HG03432 (cell line): ENCODE measurements around the gene ATXN1.

ENCODE experiments used
- ATAC-seq: cut with Tn5 transposase; IDR thresholded peaks from one replicate; pipeline ENCODE4 v1.9.1; 2021; ENCODE audit warnings: mild to moderate bottlenecking, moderate library complexity; ENCODE audit not compliant: unreplicated experiment

The ATXN1 gene

DNA sequence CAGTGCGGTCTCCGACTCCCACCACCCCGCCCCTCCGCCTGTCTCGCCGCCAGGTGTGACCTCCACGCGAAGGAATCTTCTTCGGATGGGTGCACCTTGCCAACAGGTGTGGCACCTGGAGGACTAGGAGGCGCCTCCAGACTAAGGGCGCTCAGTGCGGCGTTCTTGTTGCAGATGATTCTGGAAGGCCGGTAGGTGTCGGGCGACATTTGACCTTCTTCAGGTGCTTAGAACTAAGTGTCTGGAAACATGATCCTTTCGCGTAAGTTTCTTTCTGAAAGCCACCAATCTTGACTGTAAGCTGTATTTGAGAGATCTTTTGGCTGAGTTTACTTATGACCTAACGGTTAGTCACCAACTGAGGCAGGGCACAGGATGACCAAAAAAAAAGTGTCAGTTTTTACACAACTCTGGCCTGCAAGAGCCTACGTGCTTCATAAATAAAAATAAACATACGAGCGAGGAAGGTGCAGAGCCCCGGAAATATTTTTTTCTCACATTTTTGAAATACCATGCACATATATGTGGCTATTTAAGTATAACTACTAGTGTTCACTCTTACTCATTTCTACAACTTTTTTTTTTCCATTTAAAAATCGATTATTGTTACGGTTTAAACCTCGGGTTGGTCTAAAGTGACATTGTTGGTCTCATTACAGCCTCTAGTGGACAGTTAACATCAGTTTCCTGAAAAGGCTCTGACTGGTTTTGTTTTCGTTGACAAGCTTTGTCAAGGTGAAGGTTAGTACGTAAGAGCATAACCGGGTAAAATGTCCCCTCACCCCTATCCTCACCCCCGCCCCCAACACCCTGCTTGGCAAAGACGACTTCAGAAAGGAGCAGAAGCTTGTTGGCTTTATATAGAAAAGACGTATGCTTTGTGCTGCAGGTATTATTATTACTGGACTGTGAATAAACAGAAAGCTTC lies 1.6 kb upstream of the ATXN1 start:
- ATAC-seq = peak; percentile 30

DNA sequence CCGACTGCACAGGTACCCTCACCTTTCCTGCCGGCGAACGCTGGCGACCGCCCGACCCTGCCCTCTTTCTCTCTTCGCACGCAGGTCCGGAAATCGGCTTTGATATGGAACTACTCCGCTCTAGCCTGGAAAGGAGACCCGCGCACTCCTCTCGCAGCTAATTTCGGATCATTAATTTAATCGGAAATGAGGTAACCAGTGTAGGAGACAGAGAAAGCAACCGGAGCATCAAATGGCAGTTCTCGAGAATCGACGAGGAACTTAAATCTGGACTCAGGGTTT lies 949 bp upstream of the ATXN1 start:
- ATAC-seq = peak; percentile 2

DNA sequence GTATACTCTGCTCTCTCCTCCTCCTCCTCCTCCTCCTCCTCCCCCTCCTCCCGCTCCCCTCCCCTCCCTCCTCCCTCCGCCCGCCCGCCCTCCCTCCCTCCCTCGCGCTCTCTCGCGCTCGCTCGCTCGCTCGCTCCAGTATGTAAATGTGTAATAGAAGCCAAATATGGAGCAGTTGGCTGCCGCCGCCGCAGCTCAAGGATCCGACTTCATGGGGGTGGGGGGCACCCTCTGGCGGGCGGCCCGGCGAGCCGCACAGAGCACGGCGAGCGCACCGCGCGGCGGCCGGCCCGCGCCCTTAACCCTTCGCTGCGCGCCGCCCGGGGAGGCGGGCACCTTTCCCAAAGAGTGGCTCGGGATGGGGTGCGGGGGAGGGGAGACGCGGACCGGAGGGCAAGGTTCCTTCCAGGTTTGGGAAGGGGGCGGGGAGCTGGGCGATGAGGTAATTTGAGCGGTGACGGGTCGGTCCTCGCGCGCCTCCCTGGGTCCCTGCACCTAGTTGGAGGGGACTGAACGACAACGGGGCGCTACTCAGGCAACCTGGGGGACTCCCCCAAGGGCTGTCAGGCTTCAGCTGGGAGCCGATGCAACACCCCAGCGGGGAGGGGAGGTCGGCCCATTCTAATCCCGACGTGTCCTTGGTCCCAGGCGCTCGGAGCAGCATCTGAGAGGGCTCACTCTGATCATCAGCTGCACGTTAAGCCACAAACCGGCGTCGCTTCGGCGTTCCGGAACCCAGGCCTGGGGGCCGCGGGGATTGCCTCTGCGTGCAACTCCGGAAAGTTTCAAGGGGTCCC lies 409 bp upstream of the ATXN1 start:
- ATAC-seq = peak; percentile 55

DNA sequence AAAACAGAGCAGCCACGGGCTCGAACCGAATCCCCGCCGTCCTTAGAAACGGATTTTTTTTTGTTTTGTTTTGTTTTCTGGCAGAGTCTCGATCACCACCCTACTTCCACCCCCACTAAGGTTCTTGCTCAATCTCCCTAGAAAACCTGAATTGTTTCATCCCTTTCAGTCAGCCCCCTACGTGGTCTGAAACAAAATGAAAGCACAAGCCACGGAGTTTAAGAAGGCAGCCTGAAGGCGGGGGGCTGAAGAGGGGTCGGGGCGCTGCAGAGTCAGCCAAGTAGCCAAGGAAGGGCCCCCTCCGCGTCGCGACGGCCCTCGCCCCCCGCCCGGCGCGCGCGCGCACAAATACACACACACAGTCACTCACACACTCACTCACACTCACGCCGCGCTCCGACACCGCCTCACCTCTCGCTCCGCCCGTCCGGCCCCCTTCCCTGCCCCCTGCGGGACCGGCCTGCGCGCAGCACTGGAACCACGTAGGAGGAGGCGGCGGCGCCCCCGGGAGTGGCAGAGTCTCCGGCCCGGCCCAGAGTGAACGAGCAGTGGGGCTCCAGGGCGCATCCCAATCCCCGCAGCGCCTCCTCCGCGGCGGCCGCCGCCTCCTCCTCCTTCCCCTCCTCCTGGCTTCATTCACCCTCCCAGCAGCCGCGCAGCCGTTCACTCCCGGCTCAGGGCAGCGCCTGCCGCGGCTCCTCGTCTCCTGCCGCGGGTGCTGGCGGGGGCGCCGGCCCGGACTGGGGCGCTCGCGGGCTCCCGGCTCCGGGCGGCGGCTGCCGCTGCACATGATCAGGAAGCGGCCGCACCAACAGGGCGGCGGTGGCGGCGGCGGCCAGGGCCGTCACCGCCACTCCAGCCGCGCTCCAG lies 1.4 kb downstream of the ATXN1 start:
- peak; percentile 44 for ATAC-seq

DNA sequence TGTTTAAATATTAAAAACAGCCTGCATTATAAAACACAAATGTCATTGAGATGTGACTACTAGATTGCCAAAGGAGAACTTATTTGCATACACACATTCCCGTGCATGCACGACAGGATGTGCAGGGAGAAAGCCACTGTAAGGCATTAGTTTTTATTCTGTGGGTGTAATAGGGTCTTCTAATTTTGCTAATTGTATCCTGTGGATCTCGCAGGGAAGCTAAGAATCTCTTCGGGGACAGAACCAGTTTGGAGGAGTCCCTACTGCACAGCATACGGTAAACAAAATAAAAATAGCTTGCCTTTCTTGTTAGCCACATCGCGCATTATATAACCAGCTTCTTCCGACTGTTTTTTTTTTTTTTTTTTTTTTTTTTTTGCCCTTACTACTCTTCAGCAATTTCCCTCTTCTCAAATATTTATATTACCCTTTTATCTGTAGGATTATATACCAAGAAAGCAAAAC lies 2.0 kb downstream of the ATXN1 start:
- no peak for ATAC-seq

DNA sequence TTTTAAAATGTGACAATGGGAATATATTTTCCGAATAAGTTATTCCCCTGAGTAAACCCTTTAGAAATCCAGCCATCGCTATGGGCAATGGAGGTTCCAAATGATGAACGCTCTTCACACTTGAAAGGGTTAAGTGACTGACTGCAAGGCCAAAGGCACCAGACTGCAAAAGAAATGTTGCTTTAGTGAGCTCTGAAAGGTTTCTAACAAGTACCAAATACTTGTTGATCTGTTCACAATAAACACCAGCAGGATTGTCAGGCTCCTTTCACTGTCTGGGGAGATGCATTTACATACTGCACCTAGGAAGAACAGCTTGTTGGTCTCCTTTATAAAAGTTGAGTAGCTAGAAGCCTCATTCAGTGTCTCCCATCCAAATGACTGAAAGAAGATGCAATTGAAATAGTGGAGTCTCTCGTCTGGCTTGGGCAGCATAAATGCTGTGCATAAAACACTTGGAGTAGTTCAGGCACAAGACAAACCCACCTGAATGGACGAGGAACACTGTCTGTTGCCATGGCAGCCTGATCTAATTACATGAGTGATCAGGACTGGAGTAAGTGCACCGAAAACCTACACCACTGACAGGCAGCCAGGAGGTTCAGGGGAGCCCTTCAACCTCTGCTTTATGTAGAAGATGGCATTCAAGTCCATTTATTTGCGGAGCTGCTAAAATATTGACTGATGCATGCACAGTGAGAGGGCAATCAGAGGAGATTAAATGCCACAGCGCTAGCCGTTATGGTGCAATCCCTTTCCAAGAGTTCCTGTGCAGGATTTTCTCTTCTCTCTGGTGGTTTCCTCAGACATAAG lies 2.9 kb downstream of the ATXN1 start:
- no peak for ATAC-seq

DNA sequence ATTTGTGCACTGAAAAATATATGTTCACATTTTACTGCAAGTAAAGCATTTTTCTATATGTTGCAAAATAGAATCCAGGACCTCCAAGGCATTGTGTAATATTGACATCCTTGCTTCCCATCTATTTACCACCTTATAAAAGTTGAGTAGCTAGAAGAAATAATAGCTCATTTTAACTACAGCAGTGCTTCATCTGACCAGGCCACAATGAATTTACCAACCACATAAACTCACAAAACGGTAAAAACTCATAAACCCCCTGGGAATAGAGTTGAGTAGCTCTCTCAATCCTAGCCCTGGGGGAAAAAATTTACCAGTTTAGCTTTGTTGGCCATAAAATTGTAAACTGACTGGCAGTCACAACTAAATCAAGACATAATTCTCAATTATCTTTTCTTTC lies 3.9 kb downstream of the ATXN1 start:
- no peak for ATAC-seq

DNA sequence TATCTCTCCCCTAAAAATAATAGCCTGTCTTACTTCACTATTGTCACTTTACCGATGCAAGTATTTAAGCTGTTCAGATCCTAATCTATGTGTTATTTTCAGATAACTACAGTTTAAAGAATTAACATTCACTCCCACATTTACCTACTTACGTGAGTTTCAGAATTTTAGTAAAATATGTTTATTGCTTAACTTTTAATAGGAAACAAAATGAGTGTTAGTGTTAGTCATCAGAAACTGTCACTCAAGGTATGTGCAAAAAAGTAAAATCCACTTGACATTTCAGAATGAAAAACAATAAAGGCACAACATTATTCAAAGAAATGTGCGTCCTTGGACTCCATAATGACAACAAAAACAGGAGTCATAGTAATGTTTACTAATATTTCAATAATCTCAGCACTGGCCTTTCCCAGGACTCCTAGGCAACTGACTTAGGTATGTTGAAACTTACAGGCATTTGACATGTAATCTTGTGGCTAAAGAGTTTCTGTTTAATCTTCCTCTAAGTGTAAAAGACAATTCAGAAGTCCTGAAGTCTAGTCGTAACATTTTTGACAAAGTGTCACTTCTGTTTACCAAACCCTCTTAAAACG lies 4.5 kb downstream of the ATXN1 start:
- no peak for ATAC-seq

DNA sequence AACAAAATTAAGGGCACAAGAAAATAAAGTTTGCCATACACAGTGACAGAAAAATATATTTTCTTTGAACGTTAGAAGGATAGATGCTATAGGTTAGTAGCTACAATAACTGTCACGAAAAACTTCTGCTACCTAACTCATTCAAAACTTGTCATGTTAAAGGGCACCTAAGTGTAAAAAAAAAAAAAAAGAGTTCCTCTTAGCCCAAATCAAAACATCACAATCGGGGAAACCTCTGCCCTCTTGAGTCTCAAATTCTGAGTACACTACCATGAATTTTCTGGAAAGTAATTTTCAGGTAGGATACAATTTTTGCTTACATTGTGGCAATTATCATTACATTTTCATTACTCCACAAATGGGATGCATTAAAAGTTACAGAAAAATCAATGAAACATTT lies 5.7 kb downstream of the ATXN1 start:
- no peak for ATAC-seq

DNA sequence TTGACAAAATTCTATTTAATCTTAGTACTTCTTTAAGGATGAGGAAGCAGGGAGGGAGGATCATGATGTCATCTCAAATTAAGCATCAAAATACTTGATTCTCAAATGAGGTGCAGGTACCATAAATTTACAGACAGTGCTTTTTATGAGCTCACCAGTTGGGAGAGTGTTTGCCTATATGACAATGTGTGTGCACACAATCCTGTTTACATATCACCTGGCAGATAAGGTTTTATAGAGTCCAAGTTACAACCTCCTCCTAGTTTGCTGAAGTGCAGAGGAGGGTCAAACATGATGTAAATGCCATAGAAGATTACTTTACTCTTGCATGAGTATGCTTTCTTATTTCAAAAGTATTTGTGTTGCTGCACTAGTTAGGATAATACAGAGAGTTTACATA lies 6.4 kb downstream of the ATXN1 start:
- no peak for ATAC-seq

DNA sequence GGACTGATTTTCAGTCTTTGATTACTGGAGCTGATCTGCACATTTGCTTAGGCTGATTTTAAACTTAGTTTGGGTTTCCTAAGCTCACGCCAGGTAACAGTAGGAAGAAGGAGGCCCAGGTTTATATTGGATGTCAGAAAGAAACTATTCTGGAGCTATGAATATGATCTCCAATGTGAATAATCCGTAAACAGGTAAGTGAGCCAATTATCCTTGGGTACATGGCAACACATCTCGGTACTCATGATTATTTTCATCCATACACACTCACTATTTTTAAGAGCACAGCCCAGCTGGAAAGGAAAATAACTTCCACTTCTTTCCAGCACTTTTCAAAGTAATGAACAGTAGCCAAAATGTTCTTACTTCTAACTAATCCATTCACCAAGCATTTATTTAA lies 7.0 kb downstream of the ATXN1 start:
- no peak for ATAC-seq

DNA sequence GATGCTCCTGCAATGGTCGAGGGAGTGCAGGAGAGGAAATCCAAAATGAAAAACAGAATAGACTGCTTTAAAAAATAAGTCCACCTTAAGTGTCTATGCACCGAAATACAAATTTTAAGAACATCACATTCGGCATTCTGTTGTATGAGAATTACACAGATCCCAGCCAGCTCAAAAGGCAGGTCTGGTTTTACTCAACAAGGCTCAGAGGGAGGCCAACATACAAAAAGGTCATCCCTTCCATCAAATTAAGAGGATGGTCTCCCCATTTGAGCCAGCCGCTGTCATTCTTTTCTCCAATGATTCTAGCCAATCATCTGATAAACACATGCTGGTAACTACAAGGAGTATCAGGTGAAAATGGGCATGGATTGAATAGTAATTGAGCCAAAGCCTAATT lies 7.9 kb downstream of the ATXN1 start:
- no peak for ATAC-seq

DNA sequence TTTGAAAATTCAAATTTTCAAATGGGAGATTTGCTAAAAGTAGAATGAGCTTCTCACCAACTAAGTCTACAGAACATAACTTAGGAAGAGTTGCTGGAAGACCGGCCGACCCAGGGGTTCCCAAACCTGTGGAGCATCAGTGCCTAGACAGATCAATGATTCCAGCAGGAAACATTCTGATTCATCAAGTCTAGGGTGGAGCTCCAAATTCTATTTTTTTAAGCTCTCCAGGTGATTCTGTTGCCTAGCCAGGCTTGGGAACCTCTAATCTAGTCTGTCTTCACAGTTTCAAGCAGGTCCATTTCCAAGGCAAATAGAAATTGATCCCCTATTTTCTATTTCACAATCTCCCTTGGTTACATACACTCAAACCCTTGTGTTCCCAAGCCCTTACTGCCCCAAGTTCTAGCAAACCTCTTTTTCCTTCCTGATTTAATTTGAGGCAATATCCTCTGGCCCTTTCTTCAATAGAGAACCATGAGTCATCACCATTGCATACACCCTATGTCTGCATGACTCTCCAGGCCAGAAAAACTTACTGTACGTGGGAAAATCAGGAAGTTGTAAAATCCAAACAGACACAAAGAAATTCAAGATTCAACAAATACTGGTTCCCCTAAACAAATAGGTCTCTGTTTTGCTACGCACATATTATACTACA lies 8.9 kb downstream of the ATXN1 start:
- ATAC-seq = no peak

DNA sequence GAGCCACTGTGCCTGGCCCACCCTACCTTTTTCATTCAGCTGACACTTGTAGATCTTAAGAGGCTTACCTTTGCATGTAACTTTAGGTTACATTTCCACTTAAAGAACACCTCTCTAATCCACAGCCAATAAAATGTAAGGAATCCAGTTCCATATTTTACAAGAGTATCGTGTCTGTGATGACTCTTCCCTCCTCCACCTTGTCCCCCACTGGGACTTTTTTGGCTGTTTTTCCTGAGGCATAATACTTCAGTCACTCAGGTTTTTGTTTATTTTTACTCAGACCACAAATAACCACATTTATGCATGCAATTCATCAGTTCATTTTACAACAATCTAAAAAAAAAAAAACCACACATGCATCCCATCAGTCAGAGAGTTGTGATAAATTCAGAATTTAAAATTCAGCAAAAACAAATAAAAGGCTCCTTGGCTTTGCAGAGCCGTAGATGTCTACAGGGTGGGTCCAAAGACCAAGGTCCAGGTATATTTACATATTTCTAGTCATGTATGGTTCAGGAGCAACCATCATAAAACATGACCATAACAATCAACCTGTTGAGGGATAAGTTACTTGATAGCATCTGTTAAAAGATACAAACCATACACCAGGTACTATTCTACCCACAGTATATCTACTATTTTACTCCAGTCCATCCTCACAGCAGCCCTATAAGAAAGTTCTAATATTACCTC lies 9.9 kb downstream of the ATXN1 start:
- no peak for ATAC-seq

DNA sequence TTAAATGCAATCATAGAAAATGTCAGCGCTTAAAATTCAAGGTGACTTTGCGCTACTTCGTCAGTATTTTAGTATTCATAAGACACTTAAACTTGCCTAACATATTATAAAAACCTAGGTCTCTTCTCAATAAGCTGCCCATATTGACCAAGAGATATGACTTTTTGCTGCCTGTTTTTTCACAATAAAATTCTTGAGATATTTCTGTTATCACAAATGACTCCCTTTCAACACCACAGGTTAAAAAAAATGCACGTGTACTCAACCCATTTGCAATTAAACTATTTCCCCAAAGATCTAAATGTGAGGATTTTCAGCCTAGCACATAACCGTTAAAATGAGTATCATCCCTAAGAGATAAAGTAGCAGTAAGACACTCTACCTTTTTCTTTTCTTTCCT lies 10.7 kb downstream of the ATXN1 start:
- no peak for ATAC-seq

DNA sequence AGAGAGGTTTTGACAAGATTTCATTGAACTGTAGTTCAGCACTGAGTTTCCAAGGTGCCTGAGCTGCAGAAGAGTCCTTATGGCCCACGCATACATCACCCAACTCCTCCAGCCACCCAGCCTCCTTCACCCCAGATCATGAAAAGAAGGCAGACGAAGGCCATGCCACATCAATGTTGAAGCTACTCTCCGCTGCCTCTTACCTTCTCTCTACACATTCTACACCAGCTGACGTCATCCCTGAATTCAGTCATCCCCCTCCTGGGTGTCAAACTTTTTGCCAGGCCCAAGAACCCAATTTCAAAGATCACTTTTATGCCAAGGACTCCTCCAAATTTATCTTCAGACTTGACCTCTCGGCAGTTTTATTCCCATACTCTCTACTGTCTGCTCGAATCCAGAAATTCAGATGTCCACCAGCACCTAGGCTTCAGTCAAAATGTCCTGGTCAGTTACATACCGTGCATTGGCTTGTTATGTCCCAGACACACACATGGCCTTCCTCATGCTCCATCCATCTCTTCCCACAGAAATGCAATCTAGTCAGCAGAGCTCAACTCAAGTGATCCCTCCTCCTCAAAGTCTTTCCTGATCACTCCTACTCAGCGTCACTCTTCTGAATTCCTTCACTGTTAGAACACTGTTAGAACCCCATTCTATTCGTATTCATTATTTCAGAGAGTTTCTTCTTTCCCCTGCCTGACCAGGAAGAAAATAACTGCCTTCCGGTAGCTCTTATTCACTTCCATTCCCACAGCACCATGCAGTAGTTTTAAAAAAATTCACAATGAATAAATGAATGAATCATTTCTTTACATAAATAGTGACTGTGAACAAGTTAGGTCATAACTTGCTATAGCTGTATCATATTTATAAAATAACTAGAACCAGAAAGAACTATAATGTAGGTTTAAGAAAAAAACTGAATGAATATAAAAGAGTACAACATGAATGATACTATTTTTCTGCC lies 11.5 kb downstream of the ATXN1 start:
- ATAC-seq = no peak

DNA sequence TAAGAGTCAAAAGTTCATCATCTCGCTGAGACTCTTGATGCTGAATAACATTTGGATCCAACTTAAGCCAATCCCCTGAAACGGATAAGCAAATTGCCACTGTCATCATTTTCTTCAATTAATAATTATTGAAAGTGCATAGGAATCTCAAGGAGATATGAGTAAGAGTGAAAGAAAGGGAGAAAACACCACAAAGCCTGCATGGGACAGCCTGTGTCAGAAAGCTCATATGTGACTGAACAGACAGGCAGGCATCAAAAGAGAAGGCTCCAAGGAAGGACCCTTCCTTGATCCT lies 13.3 kb downstream of the ATXN1 start:
- no peak for ATAC-seq
